GM19239 (cell line): ENCODE measurements around the gene PRRC2B.
A peak's percentile ranks its signal among the peaks of the same experiment; 100 is the strongest.
"Not testable (repeated sequence)": the region's sequence is repeated elsewhere in the genome, so short reads cannot be mapped to it uniquely, and the experiment has no call there.

Experiments used
- DNase-seq: peaks from one replicate; pipeline ENCODE4 v3.0.0; 2011; ENCODE audit warnings: low spot score; ENCODE audit not compliant: insufficient read length
- FAIRE-seq: peaks from 2 replicates; lab custom pipeline; 2011; peaks lifted over from hg19 to GRCh38; lab: Jason Lieb, UNC

The PRRC2B gene

DNA sequence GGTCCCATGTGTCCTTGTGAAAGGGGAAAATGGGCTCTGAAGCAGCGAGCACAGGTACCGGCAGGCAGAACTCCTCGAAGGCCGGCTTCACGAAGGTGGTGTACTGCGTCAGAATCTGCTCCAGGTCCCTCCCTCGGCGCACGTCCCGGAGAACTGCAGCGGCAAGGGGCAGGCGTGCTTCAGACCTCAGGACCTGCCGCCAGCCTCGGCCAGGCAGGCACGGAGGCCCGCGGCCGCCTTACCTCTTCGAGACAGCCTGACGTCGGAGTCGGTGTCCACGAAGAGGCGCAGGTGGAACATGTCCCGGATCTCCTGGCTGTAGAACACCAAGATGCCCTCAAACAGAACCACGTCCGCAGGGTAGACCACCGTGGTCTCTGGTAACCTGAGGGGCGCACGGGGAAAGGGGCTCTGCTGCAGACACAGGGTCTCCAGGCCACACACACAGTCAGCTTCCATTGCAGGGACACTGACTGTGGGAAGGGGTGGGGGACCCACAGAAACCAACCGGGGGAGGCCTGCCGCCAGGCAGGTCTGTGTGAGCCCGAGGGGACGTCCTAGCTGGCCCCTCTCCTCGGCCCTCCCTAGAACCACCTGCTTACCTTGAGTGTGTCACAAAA, 135.1 kb downstream of the PRRC2B start:
- DNase-seq (no peak), FAIRE-seq (no peak)

DNA sequence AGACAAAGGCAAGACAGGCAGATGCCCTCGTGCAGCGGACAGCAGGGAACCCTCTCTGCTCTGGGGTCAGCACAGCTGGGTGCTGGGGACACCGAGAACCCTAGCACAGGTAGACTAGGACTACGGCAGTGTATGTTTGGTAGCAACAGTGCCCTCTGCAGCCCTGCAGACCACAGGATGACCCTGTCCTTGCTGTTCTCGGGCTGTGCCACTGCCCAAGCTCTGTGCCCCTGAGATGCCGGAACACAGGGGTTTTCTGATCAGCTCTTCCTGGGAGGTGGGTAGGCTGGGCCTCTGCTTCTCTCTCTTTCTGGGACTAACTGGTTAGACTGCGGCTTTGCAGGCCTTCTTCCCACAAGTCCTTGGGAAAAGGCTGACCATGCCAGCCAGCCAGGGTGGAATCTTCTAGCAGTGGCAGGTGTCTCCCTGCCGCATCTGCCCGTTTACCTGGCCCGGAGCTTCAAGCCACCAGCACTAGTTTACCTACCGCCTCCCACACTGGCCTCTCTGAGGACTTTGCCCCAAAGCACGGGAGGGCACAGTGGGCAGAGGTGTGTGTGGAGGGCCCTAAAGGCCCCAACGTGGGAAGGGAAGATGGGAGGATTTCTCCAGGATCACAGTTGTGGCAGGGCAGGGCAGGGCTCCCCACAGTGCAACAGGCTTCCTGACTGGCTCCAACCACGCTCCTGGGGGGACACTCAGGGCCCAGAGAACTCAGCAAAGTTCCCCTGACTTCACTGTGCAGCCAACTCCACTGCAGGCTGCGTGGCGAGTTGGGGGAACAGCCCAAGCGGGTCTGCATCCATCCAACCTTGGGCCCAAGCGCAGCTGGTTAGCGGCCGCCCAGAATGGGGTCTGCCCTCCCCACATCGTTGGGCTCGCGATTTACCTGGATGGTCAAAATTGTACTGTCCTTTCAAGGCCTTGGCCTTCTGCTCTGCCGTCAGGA, 136.0 kb downstream of the PRRC2B start:
- FAIRE-seq (no peak), DNase-seq (no peak)

DNA sequence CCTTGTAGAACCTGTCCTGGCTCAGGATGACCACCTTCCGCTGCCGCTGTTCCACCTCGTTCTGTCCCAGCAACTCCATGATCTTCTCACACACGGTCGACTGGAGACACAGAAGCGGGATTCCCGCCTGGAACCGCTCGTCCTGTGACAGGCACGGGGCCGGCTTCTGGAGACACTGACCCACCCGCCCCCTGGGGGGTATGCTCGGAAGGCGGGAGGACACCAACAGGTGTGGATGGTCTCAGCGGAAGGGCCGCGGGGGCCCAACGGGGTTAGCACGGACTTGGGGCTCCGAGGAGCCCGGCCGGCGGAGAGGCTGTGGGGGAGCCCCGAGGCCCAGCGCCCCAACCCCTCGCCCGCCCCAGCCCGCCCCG, 136.6 kb downstream of the PRRC2B start:
- peak; percentile 80 for FAIRE-seq
- DNase-seq = peak; percentile 63

DNA sequence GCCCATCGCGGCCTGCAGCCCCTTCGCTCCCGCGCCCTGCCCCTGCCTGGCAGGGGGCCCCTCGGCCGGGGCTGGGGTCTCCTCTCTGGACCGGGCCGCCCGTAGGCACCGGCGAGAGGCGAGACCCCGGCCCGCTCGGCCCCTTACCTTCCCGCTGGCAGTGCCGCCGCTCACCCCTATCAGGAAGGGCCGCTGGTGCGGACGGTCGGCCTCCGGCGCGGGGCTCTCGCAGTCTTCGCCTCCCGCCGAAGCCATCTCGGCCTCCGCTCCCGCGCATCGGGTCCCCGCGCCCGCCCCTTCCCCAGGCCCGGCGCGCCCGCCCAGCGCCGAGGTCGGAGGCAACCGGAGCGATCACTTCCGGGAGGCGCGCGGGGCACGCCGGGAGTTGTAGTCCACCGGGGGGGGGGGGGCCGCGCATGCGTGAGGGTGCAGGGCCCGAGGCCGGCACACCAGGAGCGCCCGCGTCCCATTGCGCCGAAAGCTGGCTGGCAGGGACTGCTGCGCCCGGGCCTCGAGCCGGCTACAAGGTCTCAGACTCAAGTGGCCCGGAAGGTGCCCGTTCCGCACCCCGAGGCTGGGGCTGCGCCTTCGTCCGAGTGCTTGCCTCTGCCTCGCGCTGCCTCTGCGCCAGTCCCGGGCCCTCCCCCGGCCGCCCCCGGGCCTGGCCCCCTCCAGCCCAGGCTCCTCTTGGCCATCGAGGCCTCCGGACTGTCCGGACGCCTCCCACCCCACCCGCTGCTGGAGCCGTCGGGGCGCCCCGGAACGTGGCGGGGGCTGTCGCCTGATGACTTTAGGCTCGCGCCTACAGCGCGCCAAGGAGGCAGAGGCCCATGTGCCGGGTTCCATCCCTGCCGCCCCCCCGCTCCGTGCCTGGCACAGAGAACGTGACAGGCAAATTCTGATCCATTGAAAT, 137.3 kb downstream of the PRRC2B start, which contains the start of gene UCK1:
Gene UCK1, minus strand, starts transcription at position 344 of the 913 bp plus-strand sequence. Its CDS starts 89 bp downstream, at position 255.
- FAIRE-seq (peak; percentile 77), DNase-seq (peak; percentile 98)

DNA sequence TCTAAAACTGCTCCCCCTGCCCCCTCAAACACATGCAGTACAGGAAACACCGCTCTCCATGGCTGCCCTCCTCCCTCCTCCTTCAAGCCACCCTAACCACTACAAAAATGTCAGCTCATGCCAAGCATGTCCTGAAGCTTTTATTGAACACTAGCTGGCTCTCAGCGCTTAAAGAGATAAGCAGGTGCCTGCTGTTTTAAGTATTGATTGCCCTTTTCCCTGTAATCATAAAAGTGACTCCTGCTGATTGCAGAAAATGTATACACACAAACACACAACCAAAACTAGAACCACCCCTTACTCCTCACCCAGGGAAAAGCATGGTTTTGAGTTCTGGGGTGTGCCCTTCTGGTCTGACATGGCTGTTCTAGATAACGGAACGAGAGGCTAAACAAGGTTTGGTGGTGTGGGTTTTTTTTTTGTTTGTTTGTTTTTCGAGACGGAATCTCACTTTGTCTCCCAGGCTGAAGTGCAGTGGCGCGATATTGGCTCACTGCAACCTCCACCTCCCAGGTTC, 140.9 kb downstream of the PRRC2B start:
- FAIRE-seq (no peak), DNase-seq (no peak)

DNA sequence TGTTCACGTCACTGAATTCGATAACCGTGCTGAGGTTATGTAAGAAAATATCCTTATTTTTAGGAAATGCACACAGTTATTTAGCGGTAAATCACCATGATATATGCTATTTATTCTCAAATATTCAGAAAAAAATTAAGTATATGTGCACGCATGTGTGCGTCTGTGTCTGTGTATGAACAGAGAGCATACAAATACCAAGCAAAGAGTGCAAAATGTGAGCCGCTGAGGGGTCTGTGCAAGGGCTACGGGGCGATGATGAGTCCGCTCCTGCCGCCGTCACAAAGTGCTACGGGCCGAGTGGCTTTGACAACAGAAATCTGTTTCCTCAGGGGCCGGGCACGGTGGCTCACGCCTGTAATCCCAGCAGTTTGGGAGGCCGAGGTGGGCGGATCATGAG, 144.1 kb downstream of the PRRC2B start:
- DNase-seq (no peak), FAIRE-seq (no peak)

DNA sequence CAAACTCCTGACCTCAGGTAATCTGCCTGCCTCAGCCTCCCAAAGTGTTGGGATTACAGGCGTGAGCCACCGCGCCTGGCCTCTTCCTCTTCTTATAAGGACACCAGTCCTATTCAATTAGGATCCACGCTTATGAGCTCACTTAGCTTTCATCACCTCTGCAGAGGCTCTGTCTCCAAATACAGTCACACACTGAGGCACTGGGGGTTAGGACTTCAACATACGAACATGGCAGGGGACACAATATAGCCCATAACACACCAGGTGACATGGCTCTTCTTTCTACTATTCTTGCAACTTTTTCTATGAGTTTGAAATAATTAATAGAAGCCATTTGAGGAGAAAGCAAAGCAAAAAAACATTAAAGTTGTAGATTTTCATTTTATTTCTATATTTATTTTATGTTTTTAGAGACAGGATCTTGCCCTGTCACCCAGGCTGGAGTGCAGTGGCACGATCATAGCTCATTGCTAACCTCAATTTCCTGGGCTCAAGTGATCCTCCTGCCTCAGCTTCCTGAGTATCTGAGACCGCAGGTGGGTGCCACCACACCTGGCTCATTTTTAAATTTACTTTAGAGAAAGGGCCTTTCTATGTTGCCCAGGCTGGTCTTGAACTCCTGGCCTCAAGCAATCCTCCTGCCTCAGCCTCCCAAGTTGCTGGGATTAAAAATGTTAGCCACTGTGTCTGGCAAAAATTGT, 145.5 kb downstream of the PRRC2B start:
- DNase-seq = no peak
- no peak for FAIRE-seq

DNA sequence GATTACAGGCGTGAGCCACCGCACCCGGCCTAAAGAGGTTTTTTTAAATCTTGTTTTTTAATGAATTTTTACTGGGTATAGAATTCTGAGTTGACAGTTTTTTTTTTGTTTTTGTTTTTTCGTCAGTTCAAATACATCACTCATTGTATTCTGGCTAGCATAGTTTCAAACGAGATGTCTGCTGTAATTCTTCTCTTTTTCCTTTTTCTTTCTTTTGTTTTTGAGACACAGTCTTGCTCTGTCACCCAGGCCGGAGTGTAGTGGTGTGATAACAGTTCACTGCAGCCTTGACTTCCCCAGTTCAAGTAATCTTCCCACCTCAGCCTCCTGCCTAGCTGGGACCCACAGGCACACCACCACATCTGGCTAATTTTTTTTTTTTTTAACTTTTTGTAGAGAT, 149.3 kb downstream of the PRRC2B start:
- FAIRE-seq (no peak), DNase-seq (no peak)

DNA sequence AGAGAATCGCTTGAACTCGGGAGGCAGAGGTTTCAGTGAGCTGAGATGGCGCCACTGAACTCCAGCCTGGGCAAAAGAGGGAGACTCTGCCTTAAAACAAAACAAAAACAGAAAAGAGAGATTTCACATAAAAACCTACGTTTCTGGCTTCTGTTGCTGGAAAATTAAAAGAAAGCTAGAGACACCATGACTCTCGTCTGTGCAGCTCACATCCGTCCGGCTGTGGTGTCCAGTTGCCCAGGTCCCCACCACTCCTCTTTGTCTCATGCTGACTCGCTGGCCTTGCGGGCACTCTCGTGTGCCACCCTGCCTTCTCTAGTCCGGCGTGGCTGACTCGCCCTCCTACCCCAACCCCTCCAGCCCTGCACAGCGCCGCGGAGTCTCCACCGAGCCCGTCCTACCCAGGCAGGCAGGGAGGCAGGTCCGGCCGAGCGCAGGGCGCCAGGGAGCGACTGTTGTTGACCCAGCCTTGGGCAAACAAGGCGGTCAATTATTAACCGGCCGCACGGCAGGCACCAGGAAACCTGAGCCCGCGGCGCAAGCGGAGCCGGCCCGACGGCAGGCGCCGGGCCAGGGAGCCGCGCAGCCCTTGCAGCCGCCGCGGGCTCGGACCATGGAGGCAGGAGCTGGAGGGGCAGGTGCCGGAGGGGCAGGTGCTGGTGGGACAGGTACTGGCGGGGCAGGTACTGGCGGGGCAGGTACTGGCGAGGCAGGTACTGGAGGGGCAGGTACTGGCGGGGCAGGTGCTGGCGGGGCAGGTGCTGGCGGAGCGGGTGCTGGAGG, 151.3 kb downstream of the PRRC2B start, which contains the start of gene PRRT1B:
Gene PRRT1B, plus strand, starts transcription at position 521 of the 783 bp plus-strand sequence. Its CDS starts 93 bp downstream, at position 614.
- FAIRE-seq = no peak
- DNase-seq = no peak

DNA sequence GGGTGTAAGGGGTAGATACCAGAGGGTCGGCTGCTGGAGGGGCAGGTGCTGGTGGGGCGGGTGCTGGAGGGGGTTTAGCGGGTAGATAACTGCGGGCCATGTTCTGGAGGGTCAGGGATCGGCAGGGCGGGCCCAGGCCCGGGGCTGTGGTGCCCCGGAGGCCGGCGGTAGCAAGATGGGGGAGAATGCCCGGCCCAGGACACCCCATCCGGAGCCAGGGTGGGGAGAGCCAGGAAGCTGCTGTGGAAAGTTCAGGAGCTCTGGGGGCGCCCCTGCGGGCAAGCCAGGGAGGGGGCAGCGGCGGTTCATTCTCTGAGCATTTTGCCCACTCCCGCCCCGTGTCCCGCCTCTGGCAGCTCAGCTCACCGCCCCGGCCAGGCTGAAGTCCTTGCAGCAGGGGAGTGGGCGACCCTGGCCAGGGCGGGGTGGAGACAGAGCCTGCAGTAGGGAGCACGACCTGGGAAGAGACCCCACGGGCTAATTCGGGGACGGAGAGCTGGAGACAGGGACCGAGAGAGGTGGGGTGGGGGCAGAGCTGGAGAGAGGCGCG, 152.0 kb downstream of the PRRC2B start:
- FAIRE-seq (no peak), DNase-seq (no peak)

DNA sequence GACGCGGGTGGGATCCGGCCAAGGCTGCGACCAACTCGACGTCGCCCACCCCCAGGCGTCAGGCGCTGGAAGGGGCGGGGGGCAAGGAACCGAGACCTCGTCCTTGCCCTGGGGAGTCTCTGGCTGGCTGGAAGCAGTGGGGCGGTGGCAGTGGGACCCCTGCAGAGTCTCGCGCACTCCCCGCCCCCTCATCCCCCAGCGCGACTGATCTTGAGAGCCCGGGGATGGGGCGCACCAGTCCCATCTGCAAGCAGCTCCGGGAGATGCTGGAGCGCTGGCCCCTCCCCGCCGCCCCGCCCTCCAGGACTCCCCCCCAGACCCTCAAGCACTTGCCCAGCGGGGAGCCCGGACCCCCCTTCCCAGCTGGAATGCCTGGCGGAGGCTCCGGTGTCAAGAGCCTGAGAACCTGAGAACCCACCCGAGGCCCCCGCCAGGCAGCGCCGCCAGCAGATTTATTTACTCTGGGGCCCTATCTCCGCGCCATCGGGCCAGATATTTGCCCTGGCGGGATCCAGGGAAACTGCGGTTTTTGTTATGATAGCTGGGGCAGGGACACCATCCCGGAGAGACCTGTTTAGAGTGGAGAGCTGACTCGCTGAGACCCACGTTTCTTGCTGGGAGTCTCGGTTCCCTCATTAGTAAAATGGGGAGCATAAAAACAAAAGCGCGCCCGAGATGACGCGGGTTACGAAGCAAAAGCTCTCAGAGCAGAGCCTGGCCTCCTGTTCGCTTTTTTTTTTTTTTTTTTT, 152.6 kb downstream of the PRRC2B start:
- FAIRE-seq (no peak), DNase-seq (no peak)

DNA sequence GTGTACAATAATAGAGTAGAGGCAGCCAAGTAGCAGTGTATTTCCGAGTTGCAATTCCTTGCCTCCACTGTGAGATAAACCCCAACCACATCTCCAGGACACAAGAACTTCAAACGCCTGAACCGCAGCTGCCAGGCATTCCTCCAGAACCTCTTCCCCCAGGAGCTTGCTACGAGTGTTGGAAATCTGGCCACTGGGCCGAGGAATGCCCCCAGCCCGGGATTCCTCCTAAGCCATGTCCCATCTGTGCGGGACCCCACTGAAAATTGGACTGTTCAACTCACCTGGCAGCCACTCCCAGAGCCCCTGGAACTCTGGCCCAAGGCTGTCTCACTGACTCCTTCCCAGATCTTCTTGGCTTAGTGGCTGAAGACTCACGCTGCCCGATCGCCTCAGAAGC, 155.3 kb downstream of the PRRC2B start:
- not testable (repeated sequence) for FAIRE-seq

More for the DNA sequence above, 155.3 kb downstream of the PRRC2B start:
- not testable (repeated sequence) for DNase-seq
